K562 treated with DMSO at 1 percent for 24 hours (cell line): Measurements from ENCODE around the gene TARM1. TPM values are rescaled to one million over a fixed set of nuclear protein-coding genes. Genes with fewer than 3 reads are reported as not detected.

Experiments
- total RNA-seq: library from RNA; unstranded; fragments of 300-600 nt; gene quantifications from 2 replicates; pipeline ENCODE4 v1.2.3, GENCODE V29; 2022; ENCODE audit warnings: low read depth; ENCODE audit not compliant: insufficient read depth

TARM1 gene
- total RNA-seq, result not detected in 2 replicates

DNA sequence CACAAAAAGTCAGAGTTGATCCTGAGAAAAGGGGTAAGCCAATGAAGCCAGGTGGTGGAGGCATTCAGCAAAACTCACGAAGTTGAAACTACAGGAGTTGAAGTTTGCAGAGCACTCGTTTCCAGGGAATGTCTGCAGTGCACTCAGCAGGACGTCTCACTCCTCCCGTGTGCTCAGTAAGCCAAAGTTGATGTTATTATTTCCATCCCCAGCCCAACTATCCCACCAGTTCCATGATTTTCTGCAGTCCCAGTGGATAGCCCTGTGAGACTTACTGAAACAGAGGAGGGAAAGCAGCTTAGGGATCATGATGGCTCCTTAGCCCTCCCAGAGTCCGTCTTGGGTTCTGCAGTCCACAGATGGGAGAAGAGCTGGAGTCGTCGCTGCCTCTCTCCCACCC lies at the start of gene TARM1:
Gene TARM1, minus strand, starts transcription at position 334 of the 400 bp plus-strand sequence. Its CDS starts 25 bp downstream, at position 309.

DNA sequence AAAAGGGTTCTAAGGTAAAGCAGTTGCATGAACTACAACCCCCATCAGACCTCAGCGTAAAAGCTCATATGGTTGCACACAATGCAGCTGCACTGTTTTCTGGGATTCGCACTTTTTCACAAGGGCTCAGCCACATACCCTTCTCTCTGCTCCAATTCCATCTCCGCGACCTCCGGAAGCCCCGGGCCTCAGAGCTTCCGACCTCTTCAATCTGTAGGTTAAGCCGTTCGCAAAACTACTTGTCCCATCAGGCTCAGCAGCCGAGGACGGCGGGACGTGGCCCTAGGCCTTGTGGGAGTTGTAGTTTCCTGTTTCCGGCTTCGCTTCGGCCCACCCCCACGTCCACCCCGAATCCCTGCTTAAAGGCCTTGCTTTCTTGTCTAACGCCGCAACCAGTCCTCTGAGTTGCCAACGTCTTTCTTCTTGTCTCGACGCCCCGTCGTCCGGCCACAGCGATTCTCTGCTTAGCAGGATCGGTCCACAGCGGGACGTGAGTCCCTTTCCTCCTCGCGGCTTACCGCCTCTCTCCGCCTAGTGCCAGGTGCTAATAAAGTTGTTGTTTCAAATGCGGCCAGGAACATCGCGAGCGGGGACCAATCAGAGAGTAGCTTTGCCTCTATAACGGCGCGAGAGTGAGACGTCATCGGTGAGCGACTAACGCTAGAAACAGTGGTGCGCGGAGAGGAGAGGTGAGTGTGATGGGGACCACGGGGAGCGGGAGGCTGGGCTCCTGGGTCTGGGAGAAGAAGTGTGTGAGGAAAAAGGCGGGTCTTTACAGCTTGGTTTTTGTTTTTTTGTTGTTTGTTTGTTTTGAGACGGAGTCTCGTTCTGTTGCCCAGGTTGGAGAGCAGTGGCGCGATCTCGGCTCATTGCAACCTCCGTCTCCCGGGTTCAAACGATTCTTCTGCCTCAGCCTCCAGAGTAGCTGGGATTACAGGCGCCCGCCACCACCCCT lies 34.2 kb upstream of the TARM1 start, which contains the start of the genes PRPF31 and TFPT:
Gene PRPF31, plus strand, starts transcription at position 646 of the 955 bp plus-strand sequence. CDS start 2,525 bp downstream, outside the sequence.
Gene TFPT, minus strand, starts transcription at position 549 of the 955 bp plus-strand sequence. Its CDS starts 388 bp downstream, at position 161.

DNA sequence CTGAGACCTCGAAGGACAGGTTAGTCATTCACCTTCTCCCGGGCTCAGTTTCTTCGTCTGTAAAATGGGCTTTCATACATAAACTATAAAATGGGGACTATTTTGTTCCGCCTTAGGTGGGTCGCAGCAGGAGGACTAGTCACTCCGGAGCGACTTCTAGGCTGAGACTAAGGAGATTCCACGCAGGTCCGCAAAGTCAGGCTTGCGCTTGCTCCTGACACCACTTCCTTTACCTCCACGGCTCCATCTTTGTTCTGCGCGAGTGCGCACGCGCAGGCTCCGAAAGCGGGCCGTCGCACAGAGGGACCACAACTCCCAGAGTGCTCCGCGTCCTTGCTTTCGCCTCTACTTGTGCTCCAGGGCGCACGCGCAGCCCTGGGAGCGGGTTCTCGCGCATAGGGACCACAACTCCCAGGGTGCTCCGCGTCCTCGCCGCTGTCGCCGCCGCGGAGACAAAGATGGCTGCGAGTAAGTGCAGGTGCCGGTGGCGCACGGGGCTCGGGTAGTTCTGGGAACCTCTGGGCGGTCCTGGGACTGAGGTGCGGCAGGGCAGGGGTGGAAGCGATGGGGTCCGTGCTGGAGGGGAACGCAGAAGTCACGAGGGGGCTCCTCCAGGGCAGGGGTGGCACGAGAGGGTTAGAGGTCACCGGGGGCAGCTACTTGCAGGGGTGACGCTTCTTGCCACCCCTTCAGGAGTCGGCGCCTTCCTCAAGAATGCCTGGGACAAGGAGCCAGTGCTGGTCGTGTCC lies 21.4 kb upstream of the TARM1 start, which contains the start of gene NDUFA3:
Gene NDUFA3, plus strand, starts transcription at position 435 of the 749 bp plus-strand sequence. Its CDS starts 24 bp downstream, at position 459.

DNA sequence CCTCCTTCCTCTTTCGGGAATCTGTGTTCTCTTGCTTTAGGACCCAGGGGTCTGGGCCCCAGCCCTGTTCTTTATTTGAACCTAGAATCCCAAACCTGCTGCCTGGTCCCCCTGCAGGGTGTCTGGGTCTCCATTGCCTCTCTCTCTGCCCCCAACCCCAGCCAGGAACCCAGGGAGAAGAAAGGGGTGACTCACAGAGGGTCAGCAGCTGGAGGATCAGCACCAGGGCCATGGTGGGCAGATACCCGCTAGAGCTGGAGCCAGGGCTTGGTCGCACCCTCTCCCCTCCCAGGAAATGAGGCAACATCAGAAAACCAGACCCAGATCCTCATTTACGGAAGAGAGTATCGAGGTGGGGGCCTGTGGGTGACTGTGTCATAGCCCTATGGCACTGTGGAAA lies 19.4 kb upstream of the TARM1 start, which contains the start of gene OSCAR:
Gene OSCAR, minus strand, starts transcription at position 243 of the 400 bp plus-strand sequence. Its CDS starts 11 bp downstream, at position 232.

DNA sequence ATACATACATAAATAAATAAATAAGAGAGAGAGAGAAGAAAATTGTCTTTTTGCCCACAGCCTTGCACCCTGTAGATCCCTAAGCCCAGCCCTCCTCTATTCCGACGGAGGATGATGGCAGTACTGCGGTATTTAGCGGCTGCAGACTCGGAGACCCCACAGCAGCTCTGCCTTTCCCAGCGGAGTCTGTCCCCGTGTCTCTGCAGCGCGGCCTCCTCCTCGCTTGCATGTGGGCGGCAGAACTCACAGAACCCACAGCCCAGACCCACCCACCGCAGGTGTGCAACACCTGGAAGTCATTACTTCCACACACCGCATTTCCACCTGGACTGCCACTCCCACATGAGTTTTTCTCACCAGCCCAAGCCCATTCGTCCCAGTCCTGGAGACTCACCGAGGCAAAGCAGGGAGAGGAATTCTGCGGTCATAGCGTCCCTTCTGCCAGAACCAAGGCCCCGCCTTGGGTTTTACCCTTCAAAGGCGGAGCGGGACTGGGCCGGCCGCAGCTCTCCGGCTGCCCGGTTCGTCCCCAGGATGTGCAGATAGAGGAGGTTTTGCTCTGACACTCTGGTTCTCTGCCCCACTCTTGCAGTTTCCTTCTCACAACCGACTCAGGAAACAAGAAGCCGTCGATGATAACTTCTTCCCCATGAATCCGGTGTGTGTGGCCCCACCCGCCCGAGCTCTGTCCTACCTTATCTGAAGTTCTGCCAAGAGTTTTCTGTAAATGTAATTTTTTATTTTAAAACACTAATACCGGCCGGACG lies 17.6 kb downstream of the TARM1 start, which contains the start of gene VSTM1:
Gene VSTM1, minus strand, starts transcription at position 548 of the 767 bp plus-strand sequence. Its CDS starts 120 bp downstream, at position 428.

Other genes with a start within 250 kb of the TARM1 start
- 36.2 and 59.6 TPM in 2 replicates for gene MYADM, start 213.5 kb downstream of the TARM1 start, total RNA-seq
- gene PRKCG, start 199.2 kb downstream of the TARM1 start, total RNA-seq, result 0.08 TPM in 1 of 2 replicates, not detected in the other
- gene CACNG7, start 172.1 kb downstream of the TARM1 start, total RNA-seq, result not detected in 2 replicates
- gene CACNG8, start 118.4 kb downstream of the TARM1 start, total RNA-seq, result not detected in 2 replicates
- gene CACNG6, start 89.7 kb downstream of the TARM1 start, total RNA-seq, result not detected in 2 replicates
- not detected in 2 replicates for gene VSTM1, start 17.5 kb downstream of the TARM1 start, total RNA-seq
- gene OSCAR, start 19.4 kb upstream of the TARM1 start, total RNA-seq, result 1.4 and 1.9 TPM in 2 replicates
- 86.4 and 133 TPM in 2 replicates for gene NDUFA3, start 21.5 kb upstream of the TARM1 start, total RNA-seq
- 9.7 and 20.2 TPM in 2 replicates for gene TFPT, start 34.3 kb upstream of the TARM1 start, total RNA-seq
- 90.1 and 106 TPM in 2 replicates for gene PRPF31, start 34.4 kb upstream of the TARM1 start, total RNA-seq
- gene CNOT3, start 56.4 kb upstream of the TARM1 start, total RNA-seq, result 71.9 and 76.1 TPM in 2 replicates
- 8.3 and 8.5 TPM in 2 replicates for gene LENG1, start 78.4 kb upstream of the TARM1 start, total RNA-seq
- 0.90 TPM in 1 of 2 replicates, not detected in the other for gene TMC4, start 91.8 kb upstream of the TARM1 start, total RNA-seq
- gene MBOAT7, start 108.2 kb upstream of the TARM1 start, total RNA-seq, result 227 and 231 TPM in 2 replicates
- 86.8 and 89.8 TPM in 2 replicates for gene TSEN34, start 109.9 kb upstream of the TARM1 start, total RNA-seq
- 6,803 and 7,007 TPM in 2 replicates for gene RPS9, start 119.5 kb upstream of the TARM1 start, total RNA-seq
- gene LILRB3, start 141.6 kb upstream of the TARM1 start, total RNA-seq, result not detected in 2 replicates
- not detected in 2 replicates for gene LILRA6, start 161.4 kb upstream of the TARM1 start, total RNA-seq
- not detected in 2 replicates for gene LILRB5, start 175.9 kb upstream of the TARM1 start, total RNA-seq
- gene LILRB2, start 199.7 kb upstream of the TARM1 start, total RNA-seq, result not detected in 2 replicates
- gene LILRA5, start 231.8 kb upstream of the TARM1 start, total RNA-seq, result not detected in 2 replicates